SK-N-MC (cell line): ENCODE data around the gene ADAMTS4.

Source experiments
- EZH2 ChIP-seq: fragments of 200-600 bp; sonication (generic); IDR thresholded peaks from one replicate; pipeline ENCODE4 v1.6.1; 2017; ENCODE audit warnings: antibody characterized with exemption
- POLR2AphosphoS5 ChIP-seq: IDR thresholded peaks from 2 replicates; pipeline ENCODE4 v1.6.1; 2012; ENCODE audit warnings: mild to moderate bottlenecking, low read depth, low read length, borderline replicate concordance

- TF ChIP-seq EZH2 (no peak), POLR2AphosphoS5 (no peak)
Measured at GRCh38 chr1:161226759-161227158, 27.9 kb upstream of the ADAMTS4 start.
